GM19023 (cell line): ENCODE data around the gene MLLT1.

Experiments used
- ATAC-seq: cut with Tn5 transposase; IDR thresholded peaks from one replicate; pipeline ENCODE4 v1.9.1; 2021; ENCODE audit warnings: mild to moderate bottlenecking, moderate library complexity; ENCODE audit not compliant: unreplicated experiment

Gene MLLT1

DNA sequence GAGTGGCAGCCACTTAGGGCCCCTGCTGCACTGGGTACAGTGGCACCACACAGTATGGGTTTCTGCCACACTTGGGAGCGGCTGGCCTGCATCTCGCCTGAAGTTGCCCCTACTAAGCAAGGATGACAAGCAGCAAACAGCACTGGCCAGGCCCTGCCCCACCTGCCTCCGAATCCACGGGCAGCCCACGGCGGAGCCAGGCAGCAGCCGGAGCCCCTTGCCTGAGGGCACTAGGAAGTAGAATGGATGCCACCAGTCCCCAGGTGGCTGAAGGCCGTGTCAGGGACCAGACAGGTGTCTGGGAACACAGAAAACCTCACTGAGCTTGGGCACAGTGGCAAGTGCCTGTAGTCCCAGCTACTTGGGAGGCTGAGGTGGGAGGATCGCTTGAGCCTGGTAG is 19.4 kb downstream of the MLLT1 start:
- ATAC-seq: no peak

DNA sequence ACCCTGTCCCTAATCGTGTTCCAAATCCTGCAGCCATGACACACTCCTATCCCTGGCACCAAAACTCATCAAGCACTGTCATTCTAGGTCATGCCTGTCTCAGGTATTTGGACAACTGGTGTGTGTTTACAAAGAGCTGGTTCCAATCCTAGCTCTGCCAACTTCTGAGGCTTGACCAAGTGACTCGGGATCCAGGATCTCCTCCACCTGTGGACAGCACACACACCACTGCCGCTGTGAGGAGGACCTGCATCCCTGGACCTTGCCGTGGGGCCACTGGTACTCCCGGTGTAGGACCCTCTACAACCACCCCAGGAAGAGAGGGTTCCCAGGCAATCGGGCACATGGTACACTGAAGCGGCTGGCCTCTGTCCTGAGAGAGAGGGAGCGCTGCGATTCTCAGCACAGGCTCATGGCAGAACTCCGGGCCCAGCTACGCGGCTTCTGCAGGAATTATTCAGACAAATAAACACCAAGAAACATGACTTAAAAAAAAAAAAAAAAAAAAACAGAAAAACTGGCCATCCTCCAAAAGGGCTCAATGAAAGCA is 20.4 kb downstream of the MLLT1 start:
- no peak for ATAC-seq

DNA sequence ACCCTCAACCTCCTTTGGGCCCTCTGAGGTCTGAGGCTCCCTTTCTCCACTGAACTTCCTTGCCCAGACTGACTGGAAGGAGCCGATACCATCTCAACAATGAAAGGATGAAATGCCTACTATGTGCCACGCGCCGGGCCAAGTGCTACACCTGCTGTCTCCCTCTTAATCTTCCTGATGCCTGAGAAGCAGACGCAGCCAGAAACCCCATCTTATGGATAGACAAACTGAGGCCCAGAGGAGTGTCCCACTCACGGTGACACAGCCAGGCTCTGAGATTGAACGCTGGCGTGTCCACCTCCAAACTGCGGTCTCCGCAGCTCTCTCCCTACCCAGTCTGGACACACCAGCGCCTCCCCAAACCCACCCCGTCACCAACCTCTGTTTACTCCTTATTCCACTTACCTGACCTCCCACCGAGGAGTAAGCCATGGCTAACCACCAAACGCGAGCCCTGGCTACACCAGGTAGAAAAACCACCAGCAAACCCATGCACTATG is 20.9 kb downstream of the MLLT1 start:
- ATAC-seq: no peak

DNA sequence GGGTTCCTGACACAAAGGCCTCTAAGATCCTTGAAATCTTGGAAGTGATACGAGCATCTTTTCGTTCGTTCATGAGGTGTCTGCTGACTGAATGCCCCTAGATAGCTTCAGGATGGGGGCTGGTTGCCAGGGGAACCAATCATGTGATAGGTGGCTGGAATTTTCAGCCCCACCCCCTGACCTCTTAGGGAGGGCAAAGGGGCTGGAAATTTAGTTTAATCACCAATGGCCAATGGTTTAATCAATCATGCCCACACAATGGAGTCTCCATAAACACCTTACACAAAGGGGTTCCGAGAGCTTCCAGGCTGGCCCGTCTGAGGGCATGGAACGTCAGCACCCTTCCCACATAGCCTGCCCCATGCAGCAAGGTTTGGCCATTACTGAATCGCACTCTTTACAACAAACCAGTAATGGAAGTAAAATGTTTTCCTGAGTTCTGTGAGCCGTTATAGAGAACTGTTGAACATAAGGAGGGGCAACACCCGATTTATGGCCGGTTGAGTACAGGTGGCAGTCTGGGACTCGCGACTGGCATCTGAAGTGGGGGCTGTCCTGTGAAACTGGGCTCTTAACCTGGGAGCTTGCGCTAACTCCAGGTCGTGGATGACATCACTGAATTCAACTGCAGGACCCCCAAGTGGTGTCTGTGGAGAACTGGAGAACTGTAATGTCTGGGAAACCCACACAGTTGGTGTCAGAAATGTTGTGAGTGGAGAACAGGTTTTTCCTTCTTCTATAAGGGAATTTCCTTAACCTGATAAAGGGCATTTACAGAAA is 25.6 kb downstream of the MLLT1 start:
- no peak for ATAC-seq

DNA sequence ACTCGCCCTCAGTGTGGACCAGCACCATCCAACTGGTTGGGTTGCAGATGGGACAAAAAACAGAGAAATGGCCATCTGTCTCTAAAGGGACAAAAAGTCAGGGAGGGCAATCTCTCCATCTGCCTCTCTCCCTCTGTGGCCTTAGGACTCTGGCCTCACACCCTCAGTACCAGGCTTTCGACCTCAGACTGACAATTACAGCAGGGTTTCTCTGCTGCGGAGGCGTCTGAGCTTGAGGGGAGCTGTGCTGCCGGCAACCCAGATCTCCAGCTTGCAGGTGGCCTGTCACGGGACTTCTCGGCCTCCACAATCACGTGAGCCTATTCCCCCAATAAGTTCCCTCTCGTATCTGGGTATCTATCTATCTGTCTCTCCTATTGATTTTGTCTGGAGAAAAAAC is 27.7 kb downstream of the MLLT1 start:
- ATAC-seq: no peak

DNA sequence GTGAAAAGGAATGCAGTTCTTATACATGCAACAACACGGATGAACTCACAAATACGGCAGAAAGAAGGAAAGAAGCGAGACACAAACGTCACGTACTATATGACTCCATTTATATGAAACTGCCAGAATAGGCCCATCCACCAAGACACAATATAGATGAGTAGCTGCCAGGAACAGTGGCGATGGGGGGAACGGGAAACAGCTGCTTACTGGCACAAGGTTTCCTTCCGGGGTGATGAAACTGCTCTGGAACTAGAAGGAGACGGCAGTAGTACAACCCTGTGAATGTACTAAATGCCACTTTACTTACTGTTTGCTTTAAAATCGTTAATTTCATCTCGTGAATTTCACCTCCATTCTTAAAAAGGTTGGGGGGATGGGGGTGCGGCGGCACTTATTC is 28.9 kb downstream of the MLLT1 start:
- ATAC-seq: no peak

- no peak for ATAC-seq
Measured at GRCh38 chr19:6250024-6250615, 29.7 kb downstream of the MLLT1 start.

DNA sequence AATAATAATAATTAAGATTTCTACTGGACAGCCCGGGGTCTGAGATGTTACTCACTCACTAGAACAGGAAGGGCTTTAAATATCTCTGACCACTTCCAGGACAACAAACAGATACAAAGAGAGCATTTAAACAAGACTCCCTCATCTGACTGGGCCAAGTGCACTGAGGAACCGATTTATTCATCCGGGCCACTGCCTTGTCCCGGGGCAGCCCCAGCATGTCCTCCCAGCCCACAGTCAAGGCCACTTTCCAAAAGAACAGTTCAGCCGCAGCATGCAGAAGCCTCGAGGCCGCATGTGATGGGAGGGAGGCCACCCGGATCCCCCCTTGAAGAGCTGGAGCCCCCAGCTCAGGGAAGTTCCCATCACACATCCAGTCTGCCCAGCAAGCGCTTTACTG is 30.5 kb downstream of the MLLT1 start:
- no peak for ATAC-seq

- ATAC-seq: no peak
Measured at GRCh38 chr19:6248844-6249243, 30.9 kb downstream of the MLLT1 start.

- ATAC-seq: no peak
Measured at GRCh38 chr19:6248341-6248740, 31.4 kb downstream of the MLLT1 start.

GRCh38 chr19:6247007-6247288 is 32.8 kb downstream of the MLLT1 start:
- ATAC-seq: no peak

- no peak for ATAC-seq
Measured at GRCh38 chr19:6246174-6247006, 33.4 kb downstream of the MLLT1 start.

GRCh38 chr19:6242677-6243076 is 37.1 kb downstream of the MLLT1 start:
- no peak for ATAC-seq

DNA sequence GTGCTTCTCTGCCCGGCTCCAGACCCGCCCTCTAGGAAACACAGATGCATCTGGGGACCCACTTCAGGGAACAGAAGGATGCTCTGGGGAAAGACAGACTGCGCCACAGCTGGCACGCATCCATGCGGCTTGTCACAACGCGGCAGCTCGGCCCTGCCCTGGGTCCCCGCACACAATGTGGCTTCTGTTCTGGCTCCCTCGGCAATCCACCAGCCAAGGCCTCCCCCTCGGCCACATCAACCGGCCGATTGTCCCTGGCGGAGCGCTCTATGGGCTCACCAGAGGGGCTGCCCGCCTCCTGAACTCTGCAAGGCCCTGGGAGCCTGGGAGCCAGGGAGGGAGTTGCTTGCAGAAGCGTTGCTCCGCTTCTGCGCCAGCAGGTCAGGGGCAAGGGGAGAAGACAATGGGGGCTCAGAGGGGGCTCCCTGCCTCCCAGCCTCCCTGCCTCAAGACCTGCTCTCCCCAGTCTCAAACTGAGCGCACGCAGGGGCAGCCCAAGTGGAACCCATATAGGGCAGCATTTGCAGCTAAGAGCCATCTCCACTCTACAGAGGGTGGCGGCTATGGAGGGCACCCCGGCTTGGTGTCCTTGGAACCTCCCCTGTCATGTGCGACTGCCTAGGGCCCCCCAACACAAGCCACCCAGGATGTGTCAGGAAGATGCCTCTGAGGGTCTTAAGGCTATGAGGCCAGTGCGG is 37.9 kb downstream of the MLLT1 start:
- no peak for ATAC-seq

DNA sequence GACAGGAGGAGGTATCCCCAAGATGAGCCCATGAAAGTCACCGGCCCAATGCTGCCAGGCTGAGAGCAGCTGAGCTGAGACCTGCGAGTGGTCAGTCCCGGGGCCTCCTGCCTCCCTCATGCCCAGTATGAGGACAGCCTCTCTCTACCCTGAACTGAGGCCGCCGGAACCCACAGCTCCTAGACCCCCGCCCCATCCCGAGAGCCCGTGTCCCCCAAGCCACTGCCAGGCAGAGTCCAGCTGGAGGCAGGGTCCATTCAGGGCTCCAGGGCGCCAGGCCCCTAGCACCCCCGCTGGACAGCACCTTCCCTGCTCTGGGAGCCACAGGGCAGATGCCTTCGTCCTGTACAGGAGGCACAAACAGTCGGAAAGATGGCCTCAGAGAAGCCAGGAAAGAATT is 38.7 kb downstream of the MLLT1 start:
- ATAC-seq: no peak

DNA sequence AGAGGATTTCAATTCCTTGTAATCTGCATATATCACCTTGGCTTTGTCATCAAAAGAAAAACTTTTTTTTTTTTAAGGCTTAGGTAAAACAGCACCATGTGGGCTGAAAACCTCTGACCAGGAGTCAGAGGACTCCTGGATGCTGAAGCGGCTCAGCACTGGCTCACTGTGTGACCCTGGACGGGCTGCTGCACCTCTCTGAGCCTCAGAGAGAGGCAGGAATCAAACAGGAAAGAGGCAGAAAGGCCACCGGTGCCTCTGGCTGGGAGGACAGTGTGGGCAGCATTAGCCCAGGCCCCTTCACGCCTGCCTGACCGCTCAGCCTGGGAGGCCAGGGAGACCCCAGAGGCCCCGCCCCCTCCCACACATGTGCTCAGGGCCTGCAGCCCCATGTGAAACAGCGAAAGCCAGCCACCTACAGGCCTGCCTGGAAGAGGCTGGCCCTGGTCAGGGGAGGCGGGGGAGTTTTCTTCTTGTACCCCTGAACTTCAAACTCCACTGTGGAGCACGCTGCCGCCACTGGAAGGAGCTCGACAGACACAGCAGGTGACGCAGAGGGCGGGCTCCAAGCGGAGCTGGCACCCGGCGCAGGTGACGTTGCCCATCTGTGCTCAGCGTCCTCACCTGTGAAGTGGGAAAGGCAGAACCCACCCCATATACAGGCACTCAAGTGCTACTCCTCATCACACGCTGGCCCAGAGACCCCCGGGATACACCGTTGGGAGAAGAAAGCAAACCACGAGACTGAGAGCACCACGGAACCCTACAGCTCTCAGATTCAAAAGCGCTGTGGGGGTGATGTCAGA is 39.7 kb downstream of the MLLT1 start:
- ATAC-seq: no peak

GRCh38 chr19:6239401-6239844 is 40.4 kb downstream of the MLLT1 start:
- no peak for ATAC-seq

GRCh38 chr19:6238643-6239281 is 41.0 kb downstream of the MLLT1 start:
- ATAC-seq: no peak

- ATAC-seq: no peak
Measured at GRCh38 chr19:6238256-6238642, 41.5 kb downstream of the MLLT1 start.
